HG02588 (cell line): Measurements from ENCODE around the gene DSTN.

Experiments used
- ATAC-seq: cut with Tn5 transposase; IDR thresholded peaks from one replicate; pipeline ENCODE4 v1.9.1; 2021; ENCODE audit warnings: mild to moderate bottlenecking, moderate library complexity; ENCODE audit not compliant: unreplicated experiment

DSTN gene

DNA sequence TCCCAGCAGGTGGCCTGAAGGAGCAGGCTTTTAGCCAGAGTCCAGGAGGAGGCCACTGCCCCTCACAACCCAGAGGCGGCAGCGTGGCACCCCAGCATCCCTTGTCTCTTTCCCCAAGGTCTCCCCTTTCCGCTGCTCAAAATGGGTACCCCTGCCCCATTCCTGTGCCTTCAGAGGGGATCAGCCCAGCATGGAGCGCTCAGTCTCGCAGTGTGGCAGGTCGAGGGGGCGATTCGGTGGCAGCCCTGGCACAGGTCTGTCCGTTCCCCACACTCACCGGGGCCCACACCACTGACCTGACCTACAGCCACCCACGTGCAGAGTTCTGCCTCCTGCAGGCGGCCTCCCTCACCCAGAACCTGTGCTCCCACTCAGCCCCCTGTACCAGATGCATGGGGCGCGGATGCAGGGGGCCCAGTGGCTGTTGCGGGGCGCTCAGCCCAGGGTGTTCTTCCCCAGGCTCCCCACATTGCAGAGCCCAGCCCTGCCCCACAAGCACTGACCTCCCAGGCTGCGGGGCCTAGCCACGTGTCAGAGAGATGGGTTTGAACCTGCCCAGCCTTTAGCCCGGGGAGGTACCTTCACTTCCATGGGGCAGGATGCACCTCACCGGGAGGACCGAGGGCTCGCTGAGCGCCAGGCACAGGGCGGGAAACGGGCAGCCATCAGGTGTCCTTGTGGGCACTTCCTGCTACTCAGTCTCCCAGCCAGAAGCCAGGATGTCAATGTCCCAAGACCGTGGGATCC is 41.8 kb downstream of the DSTN start:
- no peak for ATAC-seq

DNA sequence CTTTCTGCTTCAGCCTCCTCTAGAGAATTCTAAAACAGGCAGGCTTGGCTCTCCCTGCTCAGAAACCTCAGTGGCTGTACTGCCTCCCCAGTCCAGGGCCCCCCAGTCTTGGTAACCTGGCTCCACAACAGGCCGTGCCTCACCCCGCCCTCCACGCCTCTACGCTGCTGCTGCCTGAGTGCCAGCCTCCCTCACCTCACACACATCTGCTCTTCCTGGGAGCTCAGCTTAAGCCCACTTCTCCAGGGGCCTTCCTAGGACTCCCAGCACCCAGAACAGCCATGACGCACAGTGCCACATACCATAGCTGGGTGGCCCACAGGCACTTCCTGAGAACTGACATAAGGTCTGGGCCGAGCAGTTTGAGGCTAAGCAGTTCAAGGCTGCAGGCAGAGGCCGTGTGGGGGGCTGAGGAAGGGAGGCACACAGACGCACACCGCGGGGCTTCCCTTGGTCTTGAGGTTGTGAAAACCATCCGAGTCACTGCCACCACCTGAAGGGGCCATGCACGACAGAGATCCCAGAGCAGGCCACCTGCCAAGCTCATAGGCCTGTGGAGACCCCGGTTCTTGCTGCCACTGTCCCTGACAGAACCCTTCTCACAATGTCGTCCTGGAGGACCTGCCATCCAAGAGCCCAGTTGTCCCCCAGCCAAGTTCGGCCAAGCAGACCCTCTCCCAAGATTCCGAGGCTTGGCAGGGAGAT is 42.6 kb downstream of the DSTN start:
- no peak for ATAC-seq

DNA sequence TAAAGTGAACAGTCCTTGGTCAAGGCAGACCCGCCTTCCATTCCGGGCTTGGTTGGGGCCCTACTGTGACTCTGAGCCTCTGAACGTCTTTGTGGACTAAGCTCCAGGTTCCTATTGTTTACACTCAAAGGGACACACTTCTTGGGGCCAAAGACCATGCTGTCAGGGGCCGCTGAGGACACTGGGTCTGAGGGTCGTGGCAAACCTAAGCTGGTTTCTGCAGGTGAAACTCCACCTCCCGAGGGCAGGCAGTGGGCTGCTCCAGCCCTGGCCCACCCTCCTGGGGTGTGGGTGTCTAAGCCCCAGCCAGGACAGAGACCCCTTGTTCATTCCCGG is 43.1 kb downstream of the DSTN start:
- ATAC-seq: no peak

DNA sequence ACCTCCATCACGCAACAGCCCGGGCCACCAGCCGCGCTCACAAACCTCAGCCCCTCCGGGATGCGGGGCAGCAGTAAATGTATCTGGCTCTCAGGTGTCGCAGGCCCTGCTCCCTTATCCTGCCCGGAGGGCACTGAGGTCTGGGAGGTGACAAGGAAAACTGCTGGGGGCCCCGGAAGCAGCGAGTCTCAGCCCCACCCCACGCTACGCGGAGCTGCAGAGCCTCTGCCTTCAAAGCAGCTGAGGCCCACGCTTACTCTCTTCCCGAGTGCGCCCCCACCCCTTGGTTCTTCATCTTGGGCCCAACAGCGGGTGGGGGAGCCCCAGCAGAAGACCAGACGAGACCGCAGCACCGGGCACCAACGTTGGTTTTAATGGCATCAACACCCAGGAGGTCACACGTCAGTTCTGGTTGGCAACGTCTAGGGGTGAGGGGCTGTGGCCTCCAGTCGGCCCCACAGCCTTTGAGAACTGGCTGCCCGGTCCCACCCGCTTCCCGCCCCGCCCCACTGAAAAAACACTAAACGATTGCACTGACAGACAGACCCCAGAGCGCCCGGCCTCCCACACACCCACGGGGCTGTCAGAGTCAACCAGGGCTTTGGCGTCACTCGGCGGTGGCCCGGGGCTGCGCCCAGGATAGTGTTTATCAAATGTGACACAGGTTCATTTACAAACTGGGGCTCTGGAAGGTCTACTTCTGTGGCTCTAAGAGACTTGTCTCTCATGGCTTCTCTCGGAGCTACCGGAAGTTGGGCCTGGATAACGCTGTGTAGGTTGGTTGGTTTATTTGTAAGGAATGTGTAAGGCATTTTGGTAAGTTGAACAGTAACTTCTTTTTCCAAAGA is 43.7 kb downstream of the DSTN start:
- no peak for ATAC-seq

DNA sequence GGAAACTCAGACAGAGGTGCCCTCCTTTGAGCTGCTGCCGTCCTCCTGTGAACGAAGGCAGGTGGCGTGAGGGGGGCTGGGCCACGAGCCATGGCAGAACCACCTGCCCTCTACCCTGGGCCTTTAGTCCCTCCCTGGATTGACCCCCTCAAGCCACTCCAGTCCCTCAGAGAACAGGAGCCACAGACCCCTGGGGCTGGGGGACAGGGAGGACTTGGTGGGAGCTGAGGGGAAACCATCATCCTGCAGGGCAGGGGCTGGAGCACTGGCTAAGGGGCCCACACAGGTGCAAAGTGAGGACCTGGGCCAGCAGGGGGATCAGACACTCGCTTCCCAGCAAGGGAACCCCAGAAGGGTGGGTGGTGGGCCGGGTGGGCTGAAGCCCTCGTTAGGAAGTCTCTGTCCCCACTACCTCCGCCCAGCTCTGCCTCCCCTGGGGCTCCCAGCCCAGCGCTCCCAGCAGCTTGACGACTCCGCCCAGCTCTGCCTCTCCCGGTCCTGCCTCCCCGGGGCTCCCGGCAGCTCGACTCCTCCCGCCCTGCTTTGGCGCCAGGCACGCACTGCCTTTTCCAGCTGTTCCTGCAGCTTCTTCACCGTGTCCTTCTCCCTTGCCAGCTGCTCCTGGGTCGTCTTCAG is 44.4 kb downstream of the DSTN start:
- ATAC-seq: no peak

DNA sequence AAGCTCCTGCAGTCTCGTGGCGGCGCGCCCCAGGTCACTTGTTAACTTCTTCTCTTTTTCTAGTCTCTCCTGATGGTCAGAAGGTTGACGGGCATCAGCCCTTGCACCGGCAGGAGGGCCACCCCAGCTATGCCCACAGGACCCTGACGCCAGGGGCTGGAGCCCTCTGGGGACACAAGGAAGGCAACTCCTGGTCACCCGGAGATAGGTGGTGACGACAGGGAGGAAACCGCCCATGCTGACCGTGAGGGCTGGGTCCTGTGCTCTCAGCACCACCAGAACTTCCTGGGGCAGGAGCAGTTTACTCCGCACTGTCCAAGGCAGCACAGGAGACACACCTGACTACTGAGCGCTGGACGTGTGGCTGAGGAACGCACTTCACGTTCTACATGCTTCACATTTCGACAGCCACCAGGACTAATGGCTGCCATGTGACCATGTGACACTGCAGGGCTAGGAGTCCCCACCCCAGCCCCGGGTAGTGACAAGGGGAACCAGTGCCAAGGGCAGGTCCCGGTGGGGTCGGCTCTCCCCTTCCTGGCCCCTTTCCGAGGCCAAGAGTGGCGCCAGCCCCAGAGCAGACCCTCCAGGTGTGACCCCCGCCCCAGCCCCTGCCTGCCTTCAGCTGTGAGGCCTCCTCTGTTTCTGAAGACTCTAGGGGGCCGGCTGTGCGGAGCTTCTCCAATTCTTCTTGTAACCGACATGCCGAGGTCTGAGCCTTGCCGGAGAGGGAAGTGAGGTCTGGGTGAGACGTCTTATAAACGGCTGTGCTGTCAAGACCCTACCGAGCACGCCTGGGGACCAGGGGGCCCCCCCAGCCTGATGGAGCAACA is 45.2 kb downstream of the DSTN start:
- no peak for ATAC-seq

DNA sequence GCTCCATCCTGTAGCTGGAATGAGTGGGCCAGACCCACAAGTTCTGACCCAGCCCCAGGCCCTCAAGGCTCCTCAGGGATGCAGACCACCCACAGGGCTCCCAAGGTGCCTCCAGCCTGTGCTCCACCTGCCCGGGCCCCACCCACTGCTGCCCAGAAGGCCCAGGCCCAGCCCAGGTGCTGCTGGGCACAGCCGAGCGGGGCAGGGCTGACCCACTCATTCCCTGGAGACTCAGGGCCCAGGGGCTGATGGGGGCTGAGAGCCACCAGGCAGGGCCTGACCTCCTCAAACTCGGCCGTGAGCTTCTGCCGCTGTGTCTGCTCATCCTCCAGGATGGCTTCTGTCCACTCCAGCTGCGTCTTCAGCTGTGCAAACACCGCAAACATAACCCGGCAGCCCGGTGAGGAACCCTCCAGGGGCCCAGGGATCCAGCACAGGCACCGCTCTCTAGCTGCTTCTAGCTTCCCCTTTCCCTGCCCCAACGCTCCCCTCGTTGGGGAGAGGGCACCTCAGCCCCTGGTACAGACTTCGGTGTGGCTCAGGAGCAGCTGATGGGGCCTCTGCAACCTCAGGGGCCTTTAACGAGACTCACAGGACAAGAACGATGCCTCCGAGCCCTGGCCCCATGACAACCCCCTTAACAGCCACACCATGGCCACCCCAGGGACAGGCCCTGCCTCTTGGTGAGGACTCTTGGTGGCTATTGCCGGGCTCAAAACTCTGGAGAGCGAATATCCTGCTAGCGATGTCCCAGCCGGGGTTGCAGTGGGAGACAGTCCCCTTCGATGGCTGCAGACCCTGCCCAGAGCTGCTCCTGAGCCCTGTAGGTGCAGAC is 46.0 kb downstream of the DSTN start:
- ATAC-seq: no peak

DNA sequence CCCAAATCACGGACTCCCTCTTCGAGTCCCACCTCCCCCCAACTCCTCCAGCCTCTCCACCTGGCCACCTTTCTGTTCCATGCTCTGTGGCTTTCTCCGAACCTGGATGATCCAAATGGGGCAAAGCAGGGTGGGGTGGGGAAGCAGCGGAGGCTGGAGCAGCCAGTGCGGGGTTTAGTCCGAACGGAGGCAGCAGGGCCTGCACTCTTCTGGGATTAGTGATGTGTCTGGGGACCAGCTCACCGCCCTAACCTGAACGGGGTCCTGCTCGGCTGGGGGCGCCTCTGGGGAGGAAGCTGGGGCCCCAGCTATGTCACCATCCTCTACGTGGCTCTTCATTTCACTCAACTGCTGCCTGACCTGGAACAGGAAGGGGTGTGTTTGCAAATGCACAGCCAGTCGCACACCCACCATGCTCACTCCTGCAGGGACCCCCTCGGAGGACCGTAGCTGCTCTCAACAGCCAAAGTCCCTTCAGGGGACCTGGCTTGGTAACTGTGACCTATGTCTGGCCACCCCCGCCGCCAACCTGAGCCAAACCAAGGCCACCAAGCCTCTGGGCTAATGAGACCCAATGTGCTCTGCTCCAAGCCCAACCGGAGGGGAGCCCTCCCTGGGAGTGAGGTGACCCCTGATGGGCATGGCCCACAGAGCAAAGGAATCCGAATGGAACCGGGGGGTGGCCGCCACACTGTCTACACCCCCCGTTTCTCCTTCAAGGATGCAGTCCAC is 46.8 kb downstream of the DSTN start:
- ATAC-seq: no peak

DNA sequence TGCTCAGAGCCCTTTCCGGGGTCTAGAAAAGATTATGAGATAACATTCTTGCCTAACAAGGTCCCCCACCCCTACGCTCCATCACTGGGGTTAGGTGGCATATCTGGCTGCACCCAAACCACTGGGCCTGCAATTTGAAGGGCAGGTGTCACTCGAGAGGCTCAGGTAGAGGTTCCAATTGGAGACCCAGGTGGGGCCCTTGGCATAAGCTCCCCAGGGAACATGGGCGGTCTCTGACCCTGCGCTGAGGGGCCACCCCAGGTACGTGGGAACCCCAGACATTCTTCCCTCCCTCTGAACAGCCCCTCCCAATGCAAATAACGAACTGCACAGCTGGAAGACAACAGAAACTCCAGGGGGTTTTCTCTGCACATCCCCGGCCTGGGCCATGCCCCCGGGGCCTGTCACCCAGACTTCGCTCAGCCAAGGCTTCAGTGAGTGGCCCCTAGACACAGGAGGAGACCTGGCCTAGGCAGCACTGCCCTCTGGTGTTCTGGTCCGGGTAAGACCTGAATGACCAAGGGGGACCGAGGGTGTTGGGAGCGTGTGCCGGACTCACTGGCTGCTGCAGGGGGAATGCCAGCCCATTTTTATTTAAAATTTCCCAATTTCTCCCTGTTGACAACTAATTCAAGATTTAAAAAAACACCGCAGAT is 47.5 kb downstream of the DSTN start:
- no peak for ATAC-seq

DNA sequence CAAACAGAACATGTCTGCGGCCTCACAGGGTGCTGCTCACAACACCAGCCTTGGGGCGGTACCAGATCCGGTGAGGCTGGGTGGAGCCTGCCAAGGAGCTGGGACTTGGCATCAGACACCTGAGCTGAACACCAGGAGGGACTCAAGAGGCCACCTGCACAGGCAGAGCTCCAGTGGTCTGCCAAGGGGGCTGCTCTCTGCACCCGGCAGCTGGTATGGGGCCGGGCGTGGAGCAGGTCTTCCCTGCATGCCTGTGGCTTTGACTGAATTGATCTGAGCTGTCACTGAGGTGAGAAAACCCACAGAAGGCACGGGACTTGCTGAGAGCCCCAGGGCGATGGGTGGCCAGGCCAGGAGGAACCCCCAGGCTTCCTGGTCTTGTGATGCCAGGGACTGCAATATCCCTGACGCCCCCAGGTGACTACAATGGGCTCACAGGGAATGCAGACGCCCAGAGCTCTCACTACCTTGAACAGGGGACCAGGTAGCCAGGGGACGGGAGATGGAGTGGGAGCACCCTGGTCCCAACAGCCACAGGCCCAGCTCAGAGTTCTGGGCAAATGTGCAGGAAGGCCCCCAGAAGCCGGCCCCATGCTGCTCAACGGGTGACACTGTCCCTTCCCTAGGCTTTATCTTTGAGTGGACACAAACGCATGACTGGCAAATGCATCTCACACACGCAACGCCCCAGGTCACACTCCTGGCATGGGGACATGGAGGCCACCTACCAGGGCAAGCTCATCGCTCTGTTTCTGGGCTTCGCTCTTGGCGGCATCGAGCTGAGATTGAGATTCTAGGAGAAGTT is 48.2 kb downstream of the DSTN start:
- ATAC-seq: no peak

DNA sequence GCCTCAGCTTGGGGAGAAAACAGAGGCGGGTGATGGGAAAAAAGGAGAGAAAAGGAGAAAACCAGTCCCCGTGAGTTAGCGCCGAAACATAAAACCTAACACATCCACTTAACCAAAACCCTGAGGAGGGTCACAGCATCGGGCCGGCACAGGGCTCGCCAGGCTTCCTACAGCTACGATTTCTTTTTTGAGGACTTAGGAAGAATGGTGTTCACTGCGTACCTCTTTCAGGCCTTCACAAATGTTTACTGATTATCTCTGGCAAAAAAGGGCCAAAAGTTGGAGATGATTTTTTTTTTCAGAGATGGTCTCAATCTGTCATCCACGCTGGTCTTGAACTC is 48.8 kb downstream of the DSTN start:
- ATAC-seq: no peak

DNA sequence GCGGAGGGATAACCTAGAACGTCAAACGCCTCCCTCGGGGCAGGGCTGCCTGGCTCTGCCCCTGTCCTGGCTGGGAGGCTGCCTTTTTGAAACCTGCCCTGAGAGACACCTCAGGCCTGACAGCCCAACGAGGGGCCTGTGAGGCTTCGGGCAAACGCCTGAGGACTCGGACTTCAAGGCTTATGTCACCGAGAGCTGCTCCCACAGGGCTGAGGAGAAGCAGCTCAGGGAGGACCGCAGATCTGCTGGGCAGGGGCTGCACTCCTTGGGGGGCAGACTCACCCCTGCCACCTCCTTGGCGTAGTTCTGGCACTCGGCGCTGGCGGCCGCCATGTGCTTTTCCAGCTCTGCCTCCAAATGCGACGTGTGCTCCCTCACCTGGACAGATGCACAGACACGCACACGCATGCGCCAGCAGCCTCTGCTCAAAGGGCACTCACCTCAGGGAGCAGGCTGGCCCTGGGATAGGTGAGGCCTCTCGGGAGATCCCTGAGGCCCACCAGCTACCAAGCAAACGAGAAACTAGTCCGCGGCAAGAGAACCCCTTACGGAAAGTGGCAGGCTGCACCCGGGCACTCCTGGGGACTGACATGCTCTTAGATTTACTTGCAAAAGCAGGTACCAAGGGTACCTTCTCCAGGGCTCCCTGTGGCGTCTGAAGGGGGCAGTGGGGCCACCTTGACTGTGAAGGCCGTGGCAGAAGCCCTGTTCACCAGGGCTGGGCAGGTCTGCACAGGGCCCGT is 49.6 kb downstream of the DSTN start:
- no peak for ATAC-seq

DNA sequence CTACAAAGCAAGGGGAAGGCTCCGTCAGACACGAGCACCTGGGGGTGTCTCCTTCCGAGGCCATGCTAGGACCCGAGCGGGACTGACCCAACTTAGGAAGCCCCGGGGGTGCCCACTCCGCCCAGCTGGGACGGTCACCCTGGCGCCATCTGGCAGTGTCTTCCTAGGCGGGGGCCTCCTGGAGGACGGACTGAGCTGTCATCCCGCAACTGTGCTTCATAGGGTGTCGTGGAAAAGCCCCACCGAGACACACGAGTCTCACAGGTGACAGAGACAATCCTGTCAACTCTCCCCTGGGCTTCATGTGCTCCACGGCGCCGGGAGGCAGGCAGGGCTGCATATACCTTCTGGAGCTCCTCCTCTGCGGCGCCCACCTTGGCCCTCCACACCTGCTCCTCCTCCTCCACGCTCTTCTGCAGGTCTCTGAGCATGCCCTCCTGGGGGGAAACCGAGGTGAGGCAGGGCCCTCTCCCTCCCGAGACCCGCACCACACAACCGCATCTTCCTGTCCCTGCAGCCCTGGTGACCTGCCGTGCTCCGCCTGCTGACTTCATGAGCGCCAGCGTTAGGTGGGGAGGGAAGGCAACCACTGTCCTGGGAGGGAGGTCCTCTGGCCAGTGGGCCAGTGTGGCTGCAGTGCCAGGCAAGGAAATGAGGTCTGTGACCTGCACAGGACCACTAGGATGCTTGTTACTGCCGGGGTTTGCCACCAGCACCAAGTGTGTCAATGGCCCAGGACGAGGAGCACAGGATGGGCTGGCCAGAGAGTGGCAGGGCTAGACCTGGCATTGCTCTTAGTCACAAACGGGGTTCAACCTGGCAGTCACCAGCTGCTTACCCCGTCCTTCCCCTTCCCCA is 50.7 kb downstream of the DSTN start:
- no peak for ATAC-seq

DNA sequence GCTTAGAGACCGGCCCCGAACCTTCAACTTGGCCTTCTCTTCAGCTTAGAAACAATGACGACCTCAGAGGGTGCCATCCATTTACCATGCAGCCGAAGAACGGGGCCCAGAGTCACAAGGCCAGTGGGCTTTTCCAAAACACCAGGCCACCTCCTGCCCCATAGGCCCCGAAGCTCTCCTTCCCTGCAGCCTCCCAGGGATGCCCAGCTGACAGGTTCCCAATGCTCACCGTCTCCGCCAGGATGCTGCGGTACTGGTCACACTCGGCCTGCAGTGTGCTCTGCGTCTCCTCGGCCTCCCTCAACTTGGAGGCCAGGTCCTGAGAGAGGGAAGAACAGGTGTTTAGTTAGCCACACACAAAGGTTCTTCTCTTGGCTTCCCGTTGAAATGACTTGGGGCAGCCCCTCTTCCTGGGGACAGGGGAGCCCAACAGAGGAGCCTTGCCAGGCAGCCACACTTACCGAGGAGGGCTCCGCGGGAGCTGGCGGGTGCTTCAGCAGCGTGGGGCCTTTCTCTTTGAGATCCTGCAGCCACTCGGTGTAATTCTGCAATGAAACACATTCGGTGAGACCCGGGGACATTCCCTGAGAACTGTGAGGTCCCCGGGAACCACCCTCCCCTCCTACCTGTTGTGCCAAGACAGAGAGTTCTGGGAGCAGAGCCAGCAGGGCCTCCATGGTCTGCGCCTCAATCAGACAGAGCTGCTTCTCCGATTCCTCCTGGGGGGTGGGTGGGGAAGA is 51.5 kb downstream of the DSTN start:
- ATAC-seq: no peak

DNA sequence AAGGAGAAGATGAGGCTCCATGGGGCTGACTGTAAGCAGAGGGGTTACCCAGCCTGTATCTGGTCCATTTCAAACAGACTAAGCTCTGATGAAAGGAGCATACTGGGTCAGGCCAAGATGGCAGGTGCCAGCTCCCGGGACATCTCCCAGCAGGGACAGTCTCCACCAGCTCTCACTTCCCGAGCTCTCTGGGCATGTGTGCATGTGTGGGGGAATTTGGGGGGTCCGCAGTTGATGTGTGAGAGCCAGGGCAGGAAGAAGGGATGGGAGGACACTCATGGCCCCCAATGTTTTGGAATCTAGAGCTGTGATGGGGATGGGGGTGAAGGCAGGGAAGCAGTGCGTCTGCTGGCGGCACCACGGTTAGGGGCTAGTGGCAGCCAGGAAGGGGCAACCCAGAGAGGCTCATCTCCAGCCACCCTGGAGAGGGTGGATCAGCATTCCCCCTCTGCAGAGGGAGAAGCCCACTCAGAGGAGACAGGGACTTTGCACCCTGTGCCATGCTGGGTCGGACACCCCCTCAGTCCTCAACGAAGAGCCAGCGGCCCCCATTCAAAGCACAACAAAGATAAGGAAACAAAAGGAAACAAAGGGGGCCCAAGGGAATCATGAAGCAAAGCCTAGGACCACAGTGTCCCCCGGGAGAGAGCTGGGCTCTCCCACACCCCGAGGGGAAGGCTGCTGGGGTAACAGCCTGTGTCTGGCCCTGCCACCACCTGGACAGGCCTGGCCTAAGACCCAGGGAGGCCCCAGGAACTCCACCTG is 52.4 kb downstream of the DSTN start:
- no peak for ATAC-seq
